ENCODE data around the gene RIIAD1.

RIIAD1 gene

DNA sequence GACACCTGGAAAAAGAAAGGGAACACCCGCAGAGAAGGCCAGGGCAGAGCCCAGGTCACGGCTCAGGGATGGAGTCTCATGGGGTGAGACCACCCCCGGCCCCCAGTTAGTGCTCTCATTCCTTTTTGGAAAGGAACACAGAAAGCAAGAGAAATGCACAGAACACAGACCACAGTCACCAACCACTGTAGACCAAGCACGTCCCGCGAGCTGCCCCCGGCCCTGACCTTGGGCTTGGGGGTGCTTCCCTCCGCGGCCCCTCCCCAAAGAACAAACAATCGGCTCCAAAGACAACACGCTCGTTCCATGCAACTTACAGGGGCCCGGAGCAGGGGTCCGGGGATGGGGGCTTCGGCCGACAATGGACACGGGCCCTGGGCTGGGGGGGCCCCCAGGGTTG, 17.5 kb upstream of the RIIAD1 start:
- TF ChIP-seq L3MBTL2 (conservative IDR thresholded peaks at IDR 0.05) (no peak), NFRKB (IDR thresholded peaks at IDR 0.05) (no peak), ZNF384 (IDR thresholded peaks at IDR 0.05) (no peak), LEF1 (IDR thresholded peaks at IDR 0.05; ENCODE audit: borderline replicate concordance) (no peak), BHLHE40 (IDR thresholded peaks at IDR 0.05; ENCODE audit: borderline replicate concordance) (no peak), ARNT (IDR thresholded peaks at IDR 0.05) (no peak), FOXM1 (IDR thresholded peaks at IDR 0.05; ENCODE audit: borderline replicate concordance) (no peak), FOXA1 (IDR thresholded peaks at IDR 0.05) (no peak), SUZ12 (IDR thresholded peaks at IDR 0.05) (no peak), FOXK2 (IDR thresholded peaks at IDR 0.05) (no peak), HDGF (IDR thresholded peaks at IDR 0.05; ENCODE audit: borderline replicate concordance) (no peak), SP1 (IDR thresholded peaks at IDR 0.05) (no peak), CTBP1 (IDR thresholded peaks at IDR 0.05; ENCODE audit: borderline replicate concordance) (no peak), TARDBP (IDR thresholded peaks at IDR 0.05) (no peak), ELF4 (IDR thresholded peaks at IDR 0.05) (no peak), PKNOX1 (IDR thresholded peaks at IDR 0.05) (no peak)
- DNase-seq (ENCODE audit: extremely low spot score): no peak
- ChIA-PET POLR2A (no interaction called here), CTCF (no interaction called here)

GRCh38 chr1:151704246-151704645, 17.1 kb upstream of the RIIAD1 start:
- no peak for DNase-seq (ENCODE audit: extremely low spot score)
- POLR2A ChIA-PET: no interaction called here
- CTCF ChIA-PET: no interaction called here
- TF ChIP-seq PKNOX1 (IDR thresholded peaks at IDR 0.05) (no peak), SP1 (IDR thresholded peaks at IDR 0.05) (no peak), LEF1 (IDR thresholded peaks at IDR 0.05; ENCODE audit: borderline replicate concordance) (no peak), CTBP1 (IDR thresholded peaks at IDR 0.05; ENCODE audit: borderline replicate concordance) (no peak), FOXK2 (IDR thresholded peaks at IDR 0.05) (no peak), NFRKB (IDR thresholded peaks at IDR 0.05) (no peak), FOXA1 (IDR thresholded peaks at IDR 0.05) (no peak)

- POLR2A ChIA-PET: no interaction called here
- CTCF ChIA-PET: no interaction called here
These were observed 16.2 kb upstream of the RIIAD1 start for GRCh38 chr1:151705146-151705545.

GRCh38 chr1:151705753-151706463, 15.4 kb upstream of the RIIAD1 start:
- ChIA-PET CTCF (no interaction called here), POLR2A (no interaction called here)
- no peak for DNase-seq (ENCODE audit: extremely low spot score)
- TF ChIP-seq TARDBP (IDR thresholded peaks at IDR 0.05): no peak

More at GRCh38 chr1:151705146-151705545, 16.2 kb upstream of the RIIAD1 start:
- DNase-seq (ENCODE audit: extremely low spot score): no peak
- TF ChIP-seq NFRKB (IDR thresholded peaks at IDR 0.05) (no peak), SUZ12 (IDR thresholded peaks at IDR 0.05) (no peak), CTBP1 (IDR thresholded peaks at IDR 0.05; ENCODE audit: borderline replicate concordance) (no peak), HDGF (IDR thresholded peaks at IDR 0.05; ENCODE audit: borderline replicate concordance) (no peak), LEF1 (IDR thresholded peaks at IDR 0.05; ENCODE audit: borderline replicate concordance) (no peak), FOXK2 (IDR thresholded peaks at IDR 0.05) (no peak), L3MBTL2 (conservative IDR thresholded peaks at IDR 0.05) (no peak), FOXA1 (IDR thresholded peaks at IDR 0.05) (no peak), ZNF384 (IDR thresholded peaks at IDR 0.05) (no peak), ARNT (IDR thresholded peaks at IDR 0.05) (no peak), PKNOX1 (IDR thresholded peaks at IDR 0.05) (no peak), TARDBP (IDR thresholded peaks at IDR 0.05) (no peak), ELF4 (IDR thresholded peaks at IDR 0.05) (no peak), BHLHE40 (IDR thresholded peaks at IDR 0.05; ENCODE audit: borderline replicate concordance) (no peak), SP1 (IDR thresholded peaks at IDR 0.05) (no peak)

DNA sequence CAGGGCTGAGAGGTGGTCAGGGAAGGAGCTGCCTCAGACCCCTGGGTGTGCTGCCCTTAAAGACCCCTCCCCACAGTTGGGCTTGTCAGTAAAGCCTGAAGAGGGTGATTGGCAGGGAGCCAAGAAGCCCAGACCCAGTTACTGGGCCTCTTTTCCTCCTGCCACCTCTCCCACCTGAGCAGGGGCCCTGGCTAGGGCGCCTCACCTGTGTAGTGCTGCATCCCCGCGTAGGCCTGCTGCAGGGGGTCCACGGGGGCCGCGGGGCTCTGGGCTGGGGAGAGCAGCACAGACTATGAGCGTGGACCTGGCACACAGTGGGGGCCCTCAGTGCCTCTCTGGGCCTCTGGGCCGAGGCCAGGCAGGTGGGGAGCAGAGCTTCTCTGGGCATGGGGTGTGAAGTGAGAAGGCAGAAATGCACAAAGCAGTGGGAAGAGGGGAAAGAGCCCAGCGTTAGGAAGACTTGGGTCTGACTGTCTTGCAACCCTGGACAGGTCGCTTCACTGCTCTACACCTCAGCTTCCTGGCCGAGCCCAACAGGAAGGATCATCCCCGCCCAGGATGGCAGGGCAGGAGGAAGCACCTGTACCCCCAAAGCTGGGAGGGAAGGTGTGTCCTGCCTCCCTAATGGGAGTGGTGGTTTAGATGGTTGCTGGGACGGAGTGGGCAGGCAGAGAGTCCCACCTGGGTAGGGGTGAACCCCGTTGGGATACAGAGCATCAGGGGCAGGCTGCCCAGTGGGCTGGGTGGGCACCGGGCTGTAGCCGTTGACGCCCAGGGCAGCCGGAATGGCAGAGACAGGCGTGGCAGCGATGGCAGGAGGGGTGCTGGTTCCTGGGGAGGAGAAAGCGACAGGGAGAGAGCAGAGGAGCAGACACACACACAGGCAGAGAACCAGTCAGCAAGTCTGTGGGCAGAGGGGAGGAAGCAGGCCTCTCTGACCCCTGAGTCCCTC, 14.6 kb upstream of the RIIAD1 start:
- POLR2A ChIA-PET: no interaction called here
- no peak for TF ChIP-seq ELF4 (IDR thresholded peaks at IDR 0.05)
- DNase-seq (ENCODE audit: extremely low spot score): no peak
- CTCF ChIA-PET: no interaction called here

DNA sequence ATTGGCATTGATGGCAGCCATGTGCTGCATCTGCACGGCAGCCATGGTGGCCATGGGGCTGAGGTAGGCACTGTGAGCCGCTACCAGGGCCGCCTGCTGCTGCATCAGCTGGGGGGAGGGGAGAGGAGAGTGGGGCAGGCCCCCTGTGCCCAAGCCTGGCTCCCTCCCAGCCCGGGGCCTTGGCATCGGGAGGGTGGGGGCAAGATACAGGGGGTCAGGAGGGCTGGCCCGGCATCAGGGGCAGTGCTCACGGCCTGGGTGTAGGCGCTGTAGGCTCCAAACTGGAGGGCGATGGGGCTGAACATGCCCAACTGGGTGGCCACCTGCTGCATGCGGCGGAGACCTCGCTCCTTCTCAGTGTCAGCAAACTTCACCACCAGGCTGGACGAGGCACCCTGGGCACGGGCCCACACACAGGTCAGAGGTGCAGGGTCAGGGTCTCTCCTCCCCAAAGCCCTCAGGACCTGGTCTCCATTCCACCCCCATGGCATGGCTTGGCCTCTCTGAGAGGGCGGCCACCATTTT, 13.7 kb upstream of the RIIAD1 start:
- ChIA-PET POLR2A (no interaction called here), CTCF (no interaction called here)
- TF ChIP-seq ELF4 (IDR thresholded peaks at IDR 0.05) (no peak), FOXM1 (IDR thresholded peaks at IDR 0.05; ENCODE audit: borderline replicate concordance) (no peak), CTBP1 (IDR thresholded peaks at IDR 0.05; ENCODE audit: borderline replicate concordance) (no peak), FOXA1 (IDR thresholded peaks at IDR 0.05) (no peak), TARDBP (IDR thresholded peaks at IDR 0.05) (no peak), LEF1 (IDR thresholded peaks at IDR 0.05; ENCODE audit: borderline replicate concordance) (no peak), BHLHE40 (IDR thresholded peaks at IDR 0.05; ENCODE audit: borderline replicate concordance) (no peak), L3MBTL2 (conservative IDR thresholded peaks at IDR 0.05) (no peak), HDGF (IDR thresholded peaks at IDR 0.05; ENCODE audit: borderline replicate concordance) (no peak), SUZ12 (IDR thresholded peaks at IDR 0.05) (no peak), ARNT (IDR thresholded peaks at IDR 0.05) (no peak), NFRKB (IDR thresholded peaks at IDR 0.05) (no peak), PKNOX1 (IDR thresholded peaks at IDR 0.05) (no peak), FOXK2 (IDR thresholded peaks at IDR 0.05) (no peak), ZNF384 (IDR thresholded peaks at IDR 0.05) (no peak), SP1 (IDR thresholded peaks at IDR 0.05) (no peak)
- DNase-seq (ENCODE audit: extremely low spot score): no peak

Data from HEK293T (cell line).